Inferior parietal cortex (tissue), 1 donor: Measurements from ENCODE around the gene H19.

Experiments used
- DNase-seq: peaks from one replicate; pipeline ENCODE4 v3.0.0-alpha.2; 2016; ENCODE audit errors: extremely low spot score

Gene H19

DNA sequence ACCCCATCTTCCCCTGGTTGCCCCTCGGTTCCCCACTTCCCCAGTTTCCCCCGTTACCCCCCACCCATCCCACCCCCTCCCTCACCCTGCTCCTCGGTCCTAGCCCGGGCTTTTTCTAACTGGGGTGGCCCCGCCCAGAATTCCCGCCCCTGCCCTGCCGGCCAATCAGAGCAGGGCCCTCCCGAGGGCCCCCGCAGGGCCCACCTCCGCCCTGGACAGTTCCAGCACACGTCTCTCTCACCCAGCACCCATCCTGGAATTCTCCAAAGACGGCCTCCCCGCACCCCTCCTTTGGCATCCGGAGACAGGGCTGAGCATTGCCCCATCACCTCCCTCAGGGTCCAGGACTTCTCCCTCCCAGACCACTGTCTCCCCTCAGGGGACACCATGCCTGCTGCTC is at the start of gene H19:
TSS of gene H19 (minus strand) at position 88 of the 400 bp plus-strand sequence.
- DNase-seq: no peak

DNA sequence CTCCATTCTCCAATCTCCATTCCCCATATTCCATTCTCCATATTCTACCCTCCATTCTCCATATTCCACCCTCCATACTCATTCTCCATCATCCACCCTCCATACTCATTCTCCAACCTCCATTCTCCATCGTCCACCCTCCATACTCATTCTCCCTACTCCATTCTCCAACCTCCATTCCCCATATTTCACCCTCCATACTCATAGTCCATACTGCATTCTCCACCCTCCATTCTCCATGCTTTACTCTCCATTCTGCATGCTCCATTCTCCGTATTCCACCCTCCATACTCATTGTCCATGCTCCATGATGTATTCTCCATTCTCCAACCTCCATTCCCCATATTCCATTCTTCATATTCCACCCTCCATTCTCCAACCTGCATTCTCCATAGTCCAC is 44.3 kb upstream of the H19 start:
- no peak for DNase-seq

DNA sequence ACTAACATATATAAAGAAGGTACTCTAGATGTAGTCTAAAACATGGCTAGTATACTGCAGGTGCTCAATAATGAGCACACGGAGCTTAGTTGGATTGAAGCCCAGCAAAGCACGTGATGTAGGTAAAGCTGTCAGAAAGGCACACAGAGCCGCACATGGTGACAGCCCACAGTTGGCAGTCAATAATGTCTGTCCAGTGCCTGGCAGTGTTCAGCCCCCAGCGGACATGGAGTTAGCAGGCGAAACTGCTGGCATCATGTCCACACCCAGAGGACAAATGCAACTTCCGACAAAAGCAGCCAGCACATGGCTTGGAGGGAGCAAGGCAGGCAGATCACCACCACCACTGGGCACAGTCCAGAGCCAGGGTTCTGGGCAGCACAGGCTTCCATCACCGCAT is 43.5 kb upstream of the H19 start:
- no peak for DNase-seq

DNA sequence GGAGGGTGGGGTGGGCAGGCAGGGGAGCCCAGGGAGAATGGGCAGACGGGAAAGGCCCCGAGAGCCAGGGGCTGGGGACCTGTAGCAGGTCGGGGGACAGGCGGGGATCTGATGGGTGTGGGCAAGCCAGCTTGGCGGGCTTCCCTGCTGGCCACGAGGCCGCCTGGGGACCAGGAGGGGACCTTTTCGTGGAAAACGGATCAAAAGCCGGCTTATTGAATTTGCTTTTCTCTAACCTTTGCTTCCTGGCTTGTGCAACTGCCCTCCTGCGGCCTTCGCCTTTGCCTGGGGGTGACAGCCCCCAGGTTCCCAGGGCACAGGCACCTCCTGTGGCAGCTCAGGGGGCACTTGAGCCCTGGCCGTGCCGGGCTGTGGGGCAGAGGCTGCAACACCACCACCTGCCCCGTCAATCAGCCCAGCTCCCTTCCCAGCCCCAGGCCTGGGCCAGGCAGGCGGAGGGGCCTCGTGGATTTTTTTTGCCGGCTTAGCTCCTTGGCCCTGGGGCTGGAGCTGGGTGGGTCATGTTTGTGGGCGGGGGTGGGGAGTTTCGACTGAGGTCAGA is 41.6 kb upstream of the H19 start:
- no peak for DNase-seq

DNA sequence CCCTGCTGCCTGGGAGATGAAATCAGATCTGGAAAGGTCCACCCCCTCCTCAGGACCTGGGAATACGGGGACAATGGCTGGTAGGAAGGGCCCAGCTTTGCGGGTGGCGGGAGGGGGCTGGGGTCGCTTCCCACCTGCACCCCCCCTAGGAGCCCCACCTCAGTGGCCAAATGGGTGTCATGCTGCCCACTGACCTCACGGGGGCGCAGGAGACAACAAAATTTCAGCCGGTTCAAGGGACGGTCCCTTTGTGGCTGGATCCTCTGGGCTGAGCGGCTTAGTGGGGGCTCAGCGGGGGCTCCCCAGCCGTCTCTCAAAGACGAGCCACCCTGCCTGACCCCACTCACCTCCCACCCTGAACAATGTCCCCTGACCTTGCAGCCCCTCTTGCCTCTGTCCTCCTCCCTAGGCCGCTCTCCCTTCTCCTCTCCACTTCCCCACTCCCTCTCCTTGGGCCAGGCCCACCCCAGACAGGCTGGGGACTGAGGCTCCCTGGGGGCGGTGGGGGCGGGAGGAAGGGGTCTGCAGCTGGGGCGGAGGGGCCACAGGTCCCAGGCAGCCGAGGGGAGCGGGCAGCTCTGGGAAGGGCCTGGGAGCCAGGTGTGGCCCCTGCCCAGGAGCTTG is 39.3 kb upstream of the H19 start:
- DNase-seq: no peak

DNA sequence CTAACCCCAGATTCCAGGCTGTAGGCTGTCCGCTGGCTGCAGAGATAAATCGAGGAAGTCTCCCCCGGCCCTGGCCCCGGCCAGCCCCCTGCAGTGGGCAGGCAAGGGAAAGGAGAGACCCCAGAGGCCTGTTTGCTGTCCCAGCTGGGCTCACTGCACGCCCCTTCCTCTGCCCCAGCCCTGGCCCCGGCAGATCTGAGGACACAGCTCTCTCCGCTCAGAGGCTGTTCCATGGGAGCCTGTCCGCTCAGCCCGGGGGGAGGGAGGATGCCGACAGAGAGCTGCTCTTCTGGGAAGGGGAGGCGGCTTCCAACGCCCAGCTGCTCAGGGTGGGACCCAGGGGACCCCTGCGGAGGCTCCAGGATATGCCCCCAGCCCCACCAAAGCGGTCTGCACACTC is 37.7 kb upstream of the H19 start:
- no peak for DNase-seq

DNA sequence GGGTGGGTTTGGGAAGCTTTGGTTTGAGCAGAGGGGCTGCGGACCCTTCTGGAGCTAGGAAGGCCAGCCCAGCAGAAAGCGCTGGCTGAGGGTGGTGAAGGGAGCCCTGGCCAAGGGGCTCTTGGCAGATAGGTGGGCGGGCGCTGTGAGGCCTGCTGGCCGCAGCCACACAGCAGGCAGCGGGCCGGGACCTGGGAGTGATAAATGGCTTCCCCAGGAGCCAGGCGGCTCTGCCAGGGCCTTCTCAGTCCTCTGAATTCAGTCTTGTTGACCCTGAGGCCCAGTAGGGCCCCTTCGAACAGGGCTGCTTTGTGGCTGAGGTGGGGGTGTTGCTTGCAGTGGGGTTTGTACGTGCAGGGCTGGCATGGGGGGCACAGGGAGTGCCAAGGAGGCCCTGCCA is 33.4 kb upstream of the H19 start:
- DNase-seq: no peak

DNA sequence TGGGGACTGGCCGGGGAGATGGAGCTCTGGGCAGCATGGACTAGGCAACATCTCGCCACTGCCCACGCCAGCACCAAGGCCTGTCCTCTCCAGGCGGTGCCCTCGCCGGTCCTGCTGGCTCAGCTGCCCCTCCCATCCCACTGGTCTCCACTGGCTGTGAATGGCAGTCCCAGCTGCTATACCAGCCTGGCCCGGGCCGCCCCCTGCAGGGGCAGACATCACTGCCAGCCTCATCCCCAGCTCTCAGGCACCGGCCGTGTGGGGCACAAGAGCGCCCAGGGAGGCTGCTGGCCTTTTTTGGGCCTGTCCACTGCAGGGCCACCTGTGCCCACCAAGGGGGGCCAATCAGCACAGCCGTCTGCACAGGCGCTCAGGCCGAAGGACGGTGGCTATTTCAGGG is 30.1 kb upstream of the H19 start:
- DNase-seq: no peak

DNA sequence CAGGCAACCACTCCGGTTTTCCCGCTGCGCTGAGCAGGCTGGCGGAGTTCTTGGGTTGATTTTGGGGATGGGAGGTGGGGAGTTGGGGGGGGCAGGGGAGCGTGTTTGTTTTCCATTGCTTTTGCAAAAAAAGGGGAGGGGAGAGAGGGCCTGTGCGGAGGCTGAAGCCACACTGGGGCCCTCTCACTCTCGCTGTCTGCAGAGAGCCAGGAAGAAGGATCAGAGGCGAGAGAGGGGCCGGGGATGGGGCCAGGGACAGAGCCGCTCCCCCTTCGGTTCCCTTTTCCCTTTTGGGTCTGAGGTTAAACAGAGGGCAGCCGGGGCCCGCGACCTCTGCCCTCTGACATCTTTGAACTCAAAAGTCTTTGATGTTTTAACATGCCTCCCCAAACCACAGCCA is 17.4 kb upstream of the H19 start:
- DNase-seq: no peak

DNA sequence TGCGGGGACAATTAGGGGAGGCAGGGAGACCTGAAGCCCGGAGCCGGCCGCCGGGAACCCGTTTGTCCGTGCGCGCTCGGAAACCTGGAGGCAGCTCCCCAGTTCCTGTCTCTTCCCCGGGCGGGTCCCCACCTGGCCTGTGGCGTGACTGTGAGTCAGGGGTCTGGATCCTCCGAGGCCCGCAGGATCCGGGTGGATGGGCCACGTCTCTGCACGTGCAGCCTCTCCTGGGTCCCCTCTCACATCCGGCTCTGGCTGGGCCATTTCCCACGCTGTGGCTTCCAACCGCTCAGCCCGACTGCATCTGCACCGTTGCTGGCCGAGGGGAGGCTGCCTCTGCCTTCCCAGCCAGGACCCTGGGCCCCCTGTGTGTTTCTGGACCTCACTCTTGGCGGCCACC is 14.8 kb upstream of the H19 start:
- DNase-seq: no peak

DNA sequence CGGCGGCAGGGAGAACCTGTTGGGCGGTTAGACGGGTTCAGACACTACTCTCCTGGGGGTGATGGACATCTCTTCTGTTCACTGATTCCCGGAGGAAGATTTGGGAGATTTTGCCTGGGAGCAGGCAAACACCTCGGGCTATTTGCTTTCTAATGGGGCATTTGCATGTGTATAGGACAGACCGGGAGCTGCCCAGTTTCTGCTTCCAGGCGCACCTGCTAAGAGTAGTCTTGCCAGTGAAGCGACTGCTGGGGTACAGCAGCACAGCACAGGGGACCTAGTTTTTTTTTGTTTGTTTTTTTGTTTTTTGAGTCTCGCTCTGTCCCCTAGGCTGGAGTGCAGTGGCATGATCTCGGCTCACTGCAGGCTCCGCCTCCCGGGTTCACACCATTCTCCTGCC is 6.8 kb upstream of the H19 start:
- DNase-seq: no peak

DNA sequence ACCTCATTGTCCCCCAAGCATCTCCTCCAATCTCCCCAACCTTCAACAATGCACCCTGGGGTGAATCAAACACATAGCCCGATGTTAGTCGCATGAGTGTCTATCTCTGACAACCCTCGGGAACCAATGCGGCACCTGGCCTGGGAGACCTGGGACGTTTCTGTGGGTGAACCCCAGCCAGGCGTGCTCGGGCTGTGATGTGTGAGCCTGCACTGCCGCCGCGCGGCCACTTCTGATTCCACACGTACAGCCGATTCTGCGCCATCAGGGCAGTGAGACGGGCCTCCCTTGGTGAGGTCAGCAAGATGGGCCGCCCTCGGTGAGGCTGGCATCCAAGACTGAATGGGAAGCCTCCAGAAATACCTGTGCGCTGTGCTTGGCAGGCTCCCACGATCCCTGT is 5.2 kb upstream of the H19 start:
- DNase-seq: no peak

DNA sequence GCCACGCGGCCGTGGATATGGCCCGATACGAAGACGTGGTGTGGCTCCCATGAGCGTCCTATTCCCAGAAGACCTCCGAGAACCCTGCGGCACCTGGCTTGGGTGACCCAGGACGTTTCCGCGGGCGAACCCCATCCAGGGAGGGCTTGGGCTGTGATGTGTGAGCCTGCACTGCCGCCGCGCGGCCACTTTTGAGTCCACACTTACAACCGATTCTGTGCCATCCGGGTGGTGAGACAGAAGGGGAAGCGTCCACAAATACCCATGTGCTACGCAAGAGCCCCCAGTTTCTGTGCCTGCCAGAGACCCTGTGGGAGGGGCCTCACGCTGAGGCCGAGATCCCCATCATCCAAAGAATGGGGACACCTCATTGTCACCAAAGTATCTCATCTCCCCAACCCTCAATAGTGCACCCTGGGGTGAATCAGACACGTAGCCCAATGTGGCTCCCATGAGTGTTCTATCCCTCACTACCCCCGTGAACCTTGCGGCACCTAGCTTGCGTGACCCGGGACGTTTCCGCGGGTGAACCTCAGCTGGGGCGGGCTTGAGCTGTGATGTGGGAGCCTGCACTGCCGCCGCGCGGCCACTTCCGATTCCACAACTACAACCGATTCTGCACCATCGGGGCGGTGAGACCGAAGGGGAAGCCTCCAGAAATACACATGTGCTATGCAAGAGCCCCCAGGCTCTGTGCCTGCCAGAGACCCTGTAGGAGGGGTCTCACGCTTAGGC is 4.6 kb upstream of the H19 start:
- DNase-seq: no peak

DNA sequence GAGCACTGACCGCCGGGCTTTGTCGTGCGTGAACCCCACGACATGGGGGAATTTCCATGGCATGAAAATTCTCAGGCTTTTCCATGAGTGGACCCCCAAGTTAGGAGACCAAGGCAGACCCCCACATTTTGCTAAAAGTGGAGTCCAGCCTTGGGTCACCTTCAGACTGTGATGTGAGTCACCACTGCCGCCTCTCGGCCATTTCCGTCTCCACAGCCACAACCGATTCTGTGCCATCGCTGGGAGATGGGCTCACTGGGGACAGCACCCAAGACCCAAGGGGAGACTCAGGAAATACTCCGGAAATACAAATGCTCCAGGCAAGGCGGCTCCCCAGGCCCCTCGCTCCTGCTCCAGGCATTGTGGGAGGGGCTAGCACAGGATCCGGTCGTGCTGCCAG is 1.2 kb upstream of the H19 start:
- DNase-seq: no peak

DNA sequence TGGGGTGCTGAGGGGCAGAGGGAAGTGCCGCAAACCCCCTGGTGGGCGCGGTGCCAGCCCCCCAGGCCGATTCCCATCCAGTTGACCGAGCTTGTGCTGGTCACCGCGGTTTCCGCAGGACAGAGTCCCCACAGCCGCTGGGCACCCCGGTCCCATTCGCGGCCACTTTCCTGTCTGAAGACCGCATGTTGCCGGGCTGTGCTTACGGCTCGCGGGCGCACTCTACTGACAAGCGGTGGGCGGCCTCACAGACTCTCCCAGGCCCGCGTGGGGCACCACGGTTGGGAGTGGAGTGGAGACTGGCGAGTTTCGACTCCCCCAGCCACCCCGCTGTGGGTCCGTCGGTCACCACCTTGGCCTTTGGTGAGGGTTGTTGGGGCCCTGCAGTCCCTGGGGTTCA is 648 bp upstream of the H19 start:
- DNase-seq: no peak

DNA sequence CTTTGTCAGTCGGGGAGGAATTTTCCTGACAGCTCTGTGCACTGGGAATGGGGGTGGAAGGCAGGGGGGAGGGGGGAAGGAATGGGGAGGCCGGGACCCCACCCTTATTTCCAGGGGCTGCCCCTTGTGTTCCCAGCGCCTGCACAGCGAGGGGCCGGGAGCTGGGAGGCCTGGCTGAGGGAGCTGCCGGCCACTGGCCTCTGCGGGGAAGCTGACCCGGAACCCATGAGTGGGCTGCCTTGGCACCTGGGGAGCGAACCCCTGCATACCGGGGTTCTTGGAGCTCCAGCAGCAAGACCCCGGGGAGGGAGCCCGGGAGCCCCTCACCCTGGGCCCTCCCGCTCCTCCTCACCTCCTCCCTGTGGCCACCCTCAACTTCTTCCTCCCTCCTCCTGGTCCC is 3.5 kb downstream of the H19 start:
- DNase-seq: no peak

DNA sequence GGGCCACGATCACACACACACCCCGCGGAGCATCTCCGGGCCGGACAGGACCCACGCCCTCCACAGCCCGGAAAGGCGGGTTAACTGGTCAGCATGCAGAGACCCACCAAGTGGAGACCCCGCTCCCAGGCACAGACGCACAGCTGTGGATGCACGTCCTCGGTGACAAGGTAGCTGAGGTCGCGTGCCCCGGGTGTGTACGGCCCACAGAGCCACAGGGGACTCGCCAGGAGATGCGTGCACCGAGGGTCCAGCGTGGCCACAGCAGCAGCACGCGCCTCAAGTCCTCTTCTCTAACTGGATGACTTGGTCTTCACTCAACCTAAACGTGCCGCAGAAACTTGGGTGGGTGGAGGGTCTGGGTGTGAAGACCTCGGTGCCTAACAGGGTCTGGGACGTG is 5.5 kb downstream of the H19 start:
- DNase-seq: no peak

DNA sequence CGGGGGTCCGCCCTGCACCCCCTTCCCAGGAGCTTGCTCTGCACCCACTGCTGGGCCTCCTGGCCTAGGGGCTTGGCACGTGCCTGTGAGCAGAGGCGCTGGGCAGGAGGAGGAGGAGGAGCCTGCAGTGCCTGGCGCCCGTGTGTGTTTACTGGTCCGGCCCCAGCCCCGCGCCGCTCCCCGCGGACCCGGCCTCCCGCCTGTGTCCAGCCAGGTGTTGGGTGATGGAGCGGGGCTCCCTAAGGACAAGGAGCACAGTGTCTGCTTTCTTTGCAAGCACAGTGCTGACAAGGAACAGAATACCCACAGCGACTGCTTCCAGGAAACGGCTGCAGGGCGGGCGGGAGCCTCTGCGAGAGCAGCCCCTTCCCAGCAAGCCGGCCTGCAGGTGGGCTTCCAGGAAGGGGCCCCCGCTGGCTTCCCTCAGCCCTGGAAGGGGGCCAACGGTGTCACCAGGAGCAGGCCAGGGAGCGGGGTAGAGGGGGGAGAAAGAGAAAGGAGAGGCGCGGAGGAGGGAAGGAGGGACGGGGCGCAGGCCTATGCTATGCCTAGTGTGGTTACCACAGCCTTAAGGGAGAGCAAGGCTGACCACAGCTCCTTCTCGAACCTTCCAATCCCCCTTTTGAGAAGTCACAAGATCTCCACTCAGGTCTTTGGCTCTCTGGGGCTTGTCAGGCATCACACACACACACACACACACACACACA is 6.6 kb downstream of the H19 start:
- DNase-seq: no peak

DNA sequence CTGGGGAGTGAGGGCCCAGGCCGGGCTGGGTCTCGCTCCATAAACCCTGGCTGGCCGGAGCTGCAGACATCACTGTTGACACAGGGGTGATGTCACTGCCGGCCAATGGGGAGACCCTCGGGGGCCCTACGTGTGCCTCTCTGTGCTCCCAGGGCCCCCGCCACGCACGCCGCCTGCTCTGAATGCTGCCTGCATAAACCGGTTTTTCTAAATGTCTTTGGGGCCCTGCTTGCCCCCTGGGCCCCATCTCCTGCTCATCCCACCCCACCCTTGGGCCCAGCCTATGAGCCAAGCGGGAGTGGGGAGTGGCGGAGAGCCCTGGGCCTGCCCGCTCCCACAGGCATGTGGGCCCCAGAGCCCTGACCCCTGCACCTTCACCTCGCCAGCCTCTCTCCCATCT is 7.7 kb downstream of the H19 start:
- DNase-seq: no peak

DNA sequence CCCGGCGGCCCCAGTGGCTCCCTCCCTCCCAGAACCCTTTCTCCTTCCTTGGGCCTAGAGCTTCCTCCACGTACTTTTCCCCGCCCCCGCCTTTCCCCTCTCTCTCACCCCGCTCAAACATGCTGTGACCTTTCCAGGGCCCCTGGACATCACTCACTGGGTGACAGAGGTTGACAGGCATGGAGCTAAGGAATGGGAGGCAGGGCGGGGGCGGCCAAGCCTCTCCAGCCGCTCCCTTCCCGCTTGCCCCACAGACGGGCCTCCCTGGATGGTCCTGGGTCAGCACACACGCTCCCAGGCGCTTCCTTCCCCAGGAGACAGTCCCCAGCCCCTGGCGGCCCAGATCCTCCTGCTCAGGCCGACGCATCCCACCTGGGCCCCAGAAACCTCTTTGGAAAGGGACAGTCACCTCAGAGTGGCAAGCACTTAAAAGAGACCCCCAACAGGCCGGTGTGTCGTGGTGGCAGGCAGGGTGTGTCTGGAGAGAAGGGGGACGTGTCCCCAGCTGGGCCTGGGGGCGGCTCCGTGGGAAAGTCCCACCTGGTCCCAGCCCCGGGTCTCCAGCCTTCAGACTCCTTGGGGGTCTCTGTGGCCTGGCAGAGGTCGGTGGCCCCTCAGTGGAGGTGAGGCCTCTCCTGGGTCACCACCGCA is 8.8 kb downstream of the H19 start:
- no peak for DNase-seq

DNA sequence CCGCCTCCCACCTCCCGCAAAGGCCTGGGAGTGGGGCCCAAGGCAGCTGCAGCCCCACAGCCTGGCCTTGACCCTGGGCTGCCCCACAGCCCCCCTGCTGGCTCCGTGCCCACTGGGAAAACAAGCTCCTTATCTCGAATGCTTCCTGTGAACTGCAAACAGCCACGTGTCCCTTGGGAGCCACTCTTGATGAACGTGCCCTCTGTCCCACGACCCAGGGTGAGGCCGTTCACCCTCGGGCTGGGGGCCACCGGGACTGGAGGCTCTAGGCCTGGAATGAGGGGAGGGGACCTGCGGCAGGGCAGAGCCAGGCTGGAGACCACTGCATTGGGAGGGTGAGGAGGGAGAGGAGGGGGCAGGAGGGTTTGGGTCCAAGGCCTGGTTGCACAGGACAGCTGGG is 9.5 kb downstream of the H19 start:
- DNase-seq: no peak

DNA sequence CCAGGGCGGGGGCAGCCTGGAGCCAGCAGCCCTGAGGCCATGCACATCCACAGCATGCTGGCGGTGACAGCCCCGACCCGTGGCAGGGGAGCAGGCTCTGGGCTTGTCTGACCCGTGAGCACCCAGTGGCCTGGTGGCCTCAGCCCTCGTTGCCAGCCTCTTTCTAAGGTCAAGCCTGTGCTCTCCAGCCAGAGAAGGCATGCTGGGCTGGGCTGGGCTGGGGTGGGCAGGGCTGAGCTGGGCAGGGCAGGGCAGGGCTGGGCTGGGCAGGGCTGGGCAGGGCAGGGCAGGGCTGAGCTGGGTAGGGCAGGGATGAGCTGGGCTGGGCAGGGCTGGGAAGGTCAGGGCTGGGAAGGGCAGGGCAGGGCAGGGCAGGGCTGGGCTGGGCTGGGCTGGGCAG is 10.6 kb downstream of the H19 start:
- DNase-seq: no peak

DNA sequence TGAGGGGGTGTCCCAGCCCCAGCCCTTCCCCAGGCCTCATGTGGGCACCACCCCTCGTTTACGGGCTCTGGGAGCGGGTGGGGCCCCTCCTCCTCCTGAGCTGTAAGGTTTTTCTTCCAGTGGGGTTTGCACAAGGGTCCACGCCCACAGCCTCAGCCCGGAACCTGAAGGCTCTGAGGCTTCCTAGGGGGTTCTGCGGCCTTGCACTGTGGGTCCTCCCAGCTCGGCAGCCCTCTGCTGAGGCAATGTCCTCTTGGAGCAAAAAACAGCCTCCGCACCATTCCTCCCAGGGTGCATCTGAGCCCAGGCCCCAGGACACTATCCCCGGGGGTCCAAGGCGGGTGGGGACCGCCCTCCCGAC is 14.1 kb downstream of the H19 start:
- no peak for DNase-seq
